Activated CD8-positive, alpha-beta memory T cell treated with anti-CD3 and anti-CD28 coated beads for 36 hours (primary cell): Measurements from ENCODE around the gene ZAP70. TPM values are rescaled to one million over a fixed set of nuclear protein-coding genes. Genes with fewer than 3 reads are reported as not detected.

Experiments used
- CTCF ChIA-PET: fragments of 350-600 bp; sonication (Branson Sonifier 250); formaldehyde crosslinking; loops from one replicate; lab custom pipeline; 2021; ENCODE audit warnings: antibody characterized with exemption; lab: Charles Lee
- POLR2A ChIA-PET: fragments of 350-600 bp; sonication (Branson Sonifier 250); formaldehyde crosslinking; loops from one replicate; lab custom pipeline; 2021; ENCODE audit warnings: antibody characterized with exemption; lab: Charles Lee
- total RNA-seq, 2 experiments: library from RNA; stranded (reverse); gene quantifications; one replicate each; pipeline ENCODE4 v1.2.3, GENCODE V29; 2021

Gene ZAP70
- total RNA-seq, 2 experiments from 2014 or later = 201 to 206 TPM

- CTCF ChIA-PET = interaction anchor here (0.8 to 1.6 kb wide), 3 partner anchors 9 to 100 kb away, joined by 4 to 6 read pairs (median 4); no protein-coding TSS in a partner anchor
- POLR2A ChIA-PET = no interaction called here
These were observed 22.2 kb upstream of the ZAP70 start for GRCh38 chr2:97691166-97691565.

GRCh38 chr2:97693476-97693875 is 19.9 kb upstream of the ZAP70 start:
- POLR2A ChIA-PET = no interaction called here
- CTCF ChIA-PET = no interaction called here

GRCh38 chr2:97695744-97696143 is 17.6 kb upstream of the ZAP70 start:
- ChIA-PET POLR2A (interaction anchor here (1.2 kb wide), 1 partner anchor 33 kb away, joined by 3 read pairs; no protein-coding TSS in a partner anchor), CTCF (interaction anchor here (1.3 to 6.7 kb wide), 8 partner anchors 10 to 105 kb away, joined by 3 to 70 read pairs (median 15); partner anchors contain the start of genes ACTR1B, COX5B and ZAP70)

- ChIA-PET CTCF (interaction anchor here (0.8 to 6.7 kb wide), 16 partner anchors 12 to 107 kb away, joined by 3 to 70 read pairs (median 6); partner anchors contain the start of genes ACTR1B, COX5B and ZAP70), POLR2A (interaction anchor here (1.2 kb wide), 1 partner anchor 35 kb away, joined by 3 read pairs; no protein-coding TSS in a partner anchor)
These were observed 15.8 kb upstream of the ZAP70 start for GRCh38 chr2:97697252-97698235.

GRCh38 chr2:97698530-97698929 is 14.8 kb upstream of the ZAP70 start:
- POLR2A ChIA-PET = no interaction called here
- CTCF ChIA-PET = interaction anchor here (0.5 to 6.7 kb wide), 14 partner anchors 10 to 107 kb away, joined by 3 to 70 read pairs (median 14); partner anchors contain the start of genes ACTR1B, COX5B and ZAP70

- ChIA-PET CTCF (interaction anchor here (0.6 to 6.7 kb wide), 20 partner anchors 8 to 488 kb away, joined by 3 to 70 read pairs (median 5); partner anchors contain the start of genes ACTR1B, COX5B and ZAP70), POLR2A (interaction anchor here (0.6 to 1.2 kb wide), 4 partner anchors 49 to 110 kb away, joined by 3 to 5 read pairs (median 3); no protein-coding TSS in a partner anchor)
These were observed 13.5 kb upstream of the ZAP70 start for GRCh38 chr2:97699765-97700444.

GRCh38 chr2:97701186-97701585 is 12.2 kb upstream of the ZAP70 start:
- ChIA-PET CTCF (interaction anchor here (1.7 to 6.7 kb wide), 4 partner anchors 8 to 110 kb away, joined by 4 to 70 read pairs (median 22); partner anchors contain the start of gene COX5B), POLR2A (no interaction called here)

- ChIA-PET CTCF (no interaction called here), POLR2A (no interaction called here)
These were observed 11.4 kb upstream of the ZAP70 start for GRCh38 chr2:97701851-97702465.

- POLR2A ChIA-PET = no interaction called here
- CTCF ChIA-PET = interaction anchor here (1.1 kb wide), 1 partner anchor 10 kb away, joined by 3 read pairs; no protein-coding TSS in a partner anchor
These were observed 10.5 kb upstream of the ZAP70 start for GRCh38 chr2:97702731-97703470.

- POLR2A ChIA-PET = no interaction called here
- CTCF ChIA-PET = no interaction called here
These were observed 9.6 kb upstream of the ZAP70 start for GRCh38 chr2:97703741-97704140.

- ChIA-PET POLR2A (no interaction called here), CTCF (interaction anchor here (0.6 kb wide), 1 partner anchor 1634 kb away, joined by 3 read pairs; no protein-coding TSS in a partner anchor)
These were observed 8.4 kb upstream of the ZAP70 start for GRCh38 chr2:97704989-97705388.

- CTCF ChIA-PET = interaction anchor here (2.0 kb wide), 1 partner anchor 42 kb away, joined by 11 read pairs; no protein-coding TSS in a partner anchor
- POLR2A ChIA-PET = no interaction called here
These were observed 7.3 kb upstream of the ZAP70 start for GRCh38 chr2:97706112-97706511.

GRCh38 chr2:97706708-97707345 is 6.5 kb upstream of the ZAP70 start:
- ChIA-PET CTCF (interaction anchor here (2.0 to 4.6 kb wide), 2 partner anchors 7 to 42 kb away, joined by 11 to 29 read pairs; no protein-coding TSS in a partner anchor), POLR2A (interaction anchor here (0.7 kb wide), 1 partner anchor 43 kb away, joined by 3 read pairs; no protein-coding TSS in a partner anchor)

GRCh38 chr2:97707362-97708047 is 5.9 kb upstream of the ZAP70 start:
- ChIA-PET POLR2A (interaction anchor here (0.7 kb wide), 1 partner anchor 43 kb away, joined by 3 read pairs; no protein-coding TSS in a partner anchor), CTCF (interaction anchor here (1.2 to 7.5 kb wide), 5 partner anchors 8 to 59 kb away, joined by 3 to 53 read pairs (median 11); no protein-coding TSS in a partner anchor)

GRCh38 chr2:97708048-97708380 is 5.4 kb upstream of the ZAP70 start:
- ChIA-PET CTCF (interaction anchor here (1.0 to 7.5 kb wide), 5 partner anchors 9 to 59 kb away, joined by 3 to 53 read pairs (median 4); no protein-coding TSS in a partner anchor), POLR2A (no interaction called here)

GRCh38 chr2:97708608-97709007 is 4.8 kb upstream of the ZAP70 start:
- POLR2A ChIA-PET = no interaction called here
- CTCF ChIA-PET = interaction anchor here (1.0 to 7.5 kb wide), 8 partner anchors 9 to 118 kb away, joined by 3 to 53 read pairs (median 4); no protein-coding TSS in a partner anchor
